IMR-90 (cell line): ENCODE measurements around the gene MSMP.

Experiments used
- CEBPB ChIP-seq: IDR thresholded peaks from 2 replicates; pipeline ENCODE4 v1.6.1; 2012; ENCODE audit warnings: low read depth, low read length, improper control_type of control experiment
- CTCF ChIP-seq: conservative IDR thresholded peaks from 2 replicates; pipeline ENCODE4 v1.5.1; 2012; ENCODE audit warnings: mild to moderate bottlenecking, low read depth, low read length, improper control_type of control experiment
- MAFK ChIP-seq: IDR thresholded peaks from 2 replicates; pipeline ENCODE4 v1.6.1; 2012; ENCODE audit warnings: low read depth, low read length, improper control_type of control experiment
- NFE2L2 ChIP-seq: fragments of 150-350 bp; IDR thresholded peaks from 2 replicates; pipeline ENCODE4 v1.6.1; 2016; ENCODE audit warnings: low read depth, mild to moderate bottlenecking, low read length
- POLR2A ChIP-seq: IDR thresholded peaks from 2 replicates; pipeline ENCODE4 v1.6.1; 2012; ENCODE audit warnings: mild to moderate bottlenecking, low read depth, low read length
- RAD21 ChIP-seq: IDR thresholded peaks from 2 replicates; pipeline ENCODE4 v1.6.1; 2012; ENCODE audit warnings: low read length, improper control_type of control experiment
- RCOR1 ChIP-seq: IDR thresholded peaks from 2 replicates; pipeline ENCODE4 v1.6.1; 2012; ENCODE audit warnings: mild to moderate bottlenecking, low read length, improper control_type of control experiment; ENCODE audit not compliant: insufficient replicate concordance
- RFX5 ChIP-seq: IDR thresholded peaks from 2 replicates; pipeline ENCODE4 v1.8.0; 2012; ENCODE audit warnings: low read depth, mild to moderate bottlenecking, low read length, moderate library complexity
- USF2 ChIP-seq: fragments of 150-350 bp; IDR thresholded peaks from 2 replicates; pipeline ENCODE4 v1.6.1; 2017; ENCODE audit warnings: mild to moderate bottlenecking, antibody characterized with exemption, low read length, low read depth
- TF ChIP-seq, protein P1 (sequence below): fragments of 150-350 bp; IDR thresholded peaks from 2 replicates; pipeline ENCODE4 v1.6.1; 2016; ENCODE audit warnings: low read depth, mild to moderate bottlenecking, low read length, moderate library complexity, borderline replicate concordance

- no peak for TF ChIP-seq RAD21
- no peak for TF ChIP-seq CTCF
- TF ChIP-seq USF2 = no peak
- no peak for TF ChIP-seq POLR2A
- no peak for TF ChIP-seq RCOR1
- no peak for TF ChIP-seq CEBPB
- TF ChIP-seq MAFK = no peak
- TF ChIP-seq RFX5 = no peak
- TF ChIP-seq NFE2L2 = no peak
- TF ChIP-seq, protein P1, sequence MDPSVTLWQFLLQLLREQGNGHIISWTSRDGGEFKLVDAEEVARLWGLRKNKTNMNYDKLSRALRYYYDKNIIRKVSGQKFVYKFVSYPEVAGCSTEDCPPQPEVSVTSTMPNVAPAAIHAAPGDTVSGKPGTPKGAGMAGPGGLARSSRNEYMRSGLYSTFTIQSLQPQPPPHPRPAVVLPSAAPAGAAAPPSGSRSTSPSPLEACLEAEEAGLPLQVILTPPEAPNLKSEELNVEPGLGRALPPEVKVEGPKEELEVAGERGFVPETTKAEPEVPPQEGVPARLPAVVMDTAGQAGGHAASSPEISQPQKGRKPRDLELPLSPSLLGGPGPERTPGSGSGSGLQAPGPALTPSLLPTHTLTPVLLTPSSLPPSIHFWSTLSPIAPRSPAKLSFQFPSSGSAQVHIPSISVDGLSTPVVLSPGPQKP = no peak
These were observed 38.1 kb upstream of the MSMP start for GRCh38 chr9:35792024-35792813.
